Measurements from ENCODE around the gene TCEAL1. TPM values are rescaled to one million over a fixed set of nuclear protein-coding genes. Genes with fewer than 3 reads are reported as not detected.
"Not testable (repeated sequence)": the region's sequence is repeated elsewhere in the genome, so short reads cannot be mapped to it uniquely, and the experiment has no call there.

Gene TCEAL1
- total RNA-seq, 2 experiments from 2014 or later: 6.5 to 7.7 TPM

GRCh38 chrX:103635436-103635835 lies 6.7 kb downstream of the TCEAL1 start:
- H3K36me3 Mint-ChIP-seq (ENCODE audit: low read depth): no peaks in the 10 kb centered on the region
- no peaks in the 10 kb centered on the region for H3K4me1 Mint-ChIP-seq (ENCODE audit: low read depth)
- intact Hi-C loops (cut with micrococcal nuclease): loop anchor here (10.0 kb wide), 1 partner anchor 49 kb away; the partner anchor contains the start of gene MORF4L2
- ChIA-PET CTCF (no interaction called here), POLR2A (no interaction called here)
- no peak for ATAC-seq
- no peaks in the 10 kb centered on the region for H3K27me3 Mint-ChIP-seq
- no peak overlapping the region for H3K27ac Mint-ChIP-seq
- DNase-seq: no peak
- no peaks in the 10 kb centered on the region for H3K9me3 Mint-ChIP-seq
- H3K4me3 Mint-ChIP-seq: no peak overlapping the region
- no peak for TF ChIP-seq CTCF (IDR thresholded peaks at IDR 0.05)

GRCh38 chrX:103637604-103638338 lies 9.0 kb downstream of the TCEAL1 start:
- no peaks in the 10 kb centered on the region for H3K4me1 Mint-ChIP-seq (ENCODE audit: low read depth)
- no peaks in the 10 kb centered on the region for H3K36me3 Mint-ChIP-seq (ENCODE audit: low read depth)
- DNase-seq (no peak), ATAC-seq (peak; percentile 45)
- TF ChIP-seq CTCF (IDR thresholded peaks at IDR 0.05): no peak
- no peaks in the 10 kb centered on the region for H3K9me3 Mint-ChIP-seq
- H3K27me3 Mint-ChIP-seq: no peaks in the 10 kb centered on the region
- no peak overlapping the region for H3K27ac Mint-ChIP-seq
- ChIA-PET CTCF (no interaction called here), POLR2A (no interaction called here)
- no peak overlapping the region for H3K4me3 Mint-ChIP-seq
- intact Hi-C loops (cut with micrococcal nuclease): loop anchor here (10.0 kb wide), 1 partner anchor 47 kb away; the partner anchor contains the start of gene MORF4L2

GRCh38 chrX:103638479-103639346 lies 9.9 kb downstream of the TCEAL1 start:
- H3K9me3 Mint-ChIP-seq; H3K4me3 Mint-ChIP-seq; H3K4me1 Mint-ChIP-seq (ENCODE audit: low read depth); H3K27me3 Mint-ChIP-seq; DNase-seq; CTCF ChIA-PET; POLR2A ChIA-PET; H3K27ac Mint-ChIP-seq; H3K36me3 Mint-ChIP-seq (ENCODE audit: low read depth); ATAC-seq: not testable (repeated sequence)
- intact Hi-C loops (cut with micrococcal nuclease): loop anchor here (10.0 kb wide), 1 partner anchor 46 kb away; the partner anchor contains the start of gene MORF4L2

- POLR2A ChIA-PET: no interaction called here
- H3K27ac Mint-ChIP-seq: no peak overlapping the region
- intact Hi-C loops (cut with micrococcal nuclease): no loop called here
- ATAC-seq (no peak), DNase-seq (no peak)
- no peaks in the 10 kb centered on the region for H3K4me1 Mint-ChIP-seq (ENCODE audit: low read depth)
- no peak for TF ChIP-seq CTCF (IDR thresholded peaks at IDR 0.05)
- no peaks in the 10 kb centered on the region for H3K9me3 Mint-ChIP-seq
- CTCF ChIA-PET: no interaction called here
- H3K4me3 Mint-ChIP-seq: no peak overlapping the region
- no peaks in the 10 kb centered on the region for H3K36me3 Mint-ChIP-seq (ENCODE audit: low read depth)
- no peaks in the 10 kb centered on the region for H3K27me3 Mint-ChIP-seq
These were observed 11.8 kb downstream of the TCEAL1 start for GRCh38 chrX:103640401-103641155.

GRCh38 chrX:103644125-103644524 lies 15.3 kb downstream of the TCEAL1 start:
- intact Hi-C loops (cut with micrococcal nuclease): no loop called here
- POLR2A ChIA-PET: no interaction called here
- CTCF ChIA-PET: no interaction called here
- no peaks in the 10 kb centered on the region for H3K9me3 Mint-ChIP-seq
- H3K36me3 Mint-ChIP-seq (ENCODE audit: low read depth): no peaks in the 10 kb centered on the region
- H3K27me3 Mint-ChIP-seq: no peaks in the 10 kb centered on the region
- TF ChIP-seq CTCF (IDR thresholded peaks at IDR 0.05): no peak
- no peak for DNase-seq
- no peak overlapping the region for H3K4me3 Mint-ChIP-seq
- H3K4me1 Mint-ChIP-seq (ENCODE audit: low read depth): no peaks in the 10 kb centered on the region
- H3K27ac Mint-ChIP-seq: no peak overlapping the region
- no peak for ATAC-seq

Data from activated CD8-positive, alpha-beta T cell treated with anti-CD3 and anti-CD28 coated beads for 36 hours (primary cell).